ENCODE data around the gene PLXNB2. TPM values are rescaled to one million over a fixed set of nuclear protein-coding genes. Genes with fewer than 3 reads are reported as not detected.

The PLXNB2 gene
- total RNA-seq, 1 donor from 2014 or later, result 256 TPM

GRCh38 chr22:50304528-50305392 is 2.7 kb downstream of the PLXNB2 start:
- intact Hi-C loops (cut with DNase I), result no loop called here
- Histone ChIP-seq H3K27ac (peak overlapping the region; percentile 93), H3K27me3 (ENCODE audit: low read depth) (no peaks in the 10 kb centered on the region), H3K4me1 (peaks cover 81% of the 10 kb centered on the region), H3K4me3 (peak overlapping the region; percentile 87), H3K9me3 (no peaks in the 10 kb centered on the region), H3K36me3 (peaks cover 4% of the 10 kb centered on the region)
- DNase-seq, result peak; percentile 75
- TF ChIP-seq CTCF (IDR thresholded peaks at IDR 0.05), result no peak
- peak; percentile 5 to 6 for ATAC-seq

GRCh38 chr22:50303848-50304527 is 3.5 kb downstream of the PLXNB2 start:
- H3K27me3 ChIP-seq (ENCODE audit: low read depth), result no peaks in the 10 kb centered on the region
- ATAC-seq, result peak; percentile 28 to 51
- no peak for TF ChIP-seq CTCF (IDR thresholded peaks at IDR 0.05)
- H3K4me1 ChIP-seq, result peaks cover 81% of the 10 kb centered on the region
- peaks cover 4% of the 10 kb centered on the region for H3K36me3 ChIP-seq
- peak; percentile 81 for DNase-seq
- peak overlapping the region; percentile 93 for H3K27ac ChIP-seq
- no peaks in the 10 kb centered on the region for H3K9me3 ChIP-seq
- peak overlapping the region; percentile 87 for H3K4me3 ChIP-seq
- intact Hi-C loops (cut with DNase I), result no loop called here

GRCh38 chr22:50303515-50303847 is 4.0 kb downstream of the PLXNB2 start:
- no peaks in the 10 kb centered on the region for H3K9me3 ChIP-seq
- intact Hi-C loops (cut with DNase I), result no loop called here
- ATAC-seq (no peak), DNase-seq (no peak)
- peak overlapping the region; percentile 93 for H3K27ac ChIP-seq
- H3K27me3 ChIP-seq (ENCODE audit: low read depth), result no peaks in the 10 kb centered on the region
- peaks cover 81% of the 10 kb centered on the region for H3K4me1 ChIP-seq
- peaks cover 4% of the 10 kb centered on the region for H3K36me3 ChIP-seq
- peak overlapping the region; percentile 87 for H3K4me3 ChIP-seq
- TF ChIP-seq CTCF (IDR thresholded peaks at IDR 0.05), result no peak

- ATAC-seq, result no peak
- intact Hi-C loops (cut with DNase I), result no loop called here
- TF ChIP-seq CTCF (IDR thresholded peaks at IDR 0.05), result no peak
Observed at GRCh38 chr22:50302564-50302963, 4.9 kb downstream of the PLXNB2 start.

GRCh38 chr22:50302041-50302541 is 5.4 kb downstream of the PLXNB2 start:
- Histone ChIP-seq H3K9me3 (no peaks in the 10 kb centered on the region), H3K4me3 (peak overlapping the region; percentile 30), H3K4me1 (peaks cover 87% of the 10 kb centered on the region), H3K36me3 (peaks cover 4% of the 10 kb centered on the region), H3K27ac (peak overlapping the region; percentile 93), H3K27me3 (ENCODE audit: low read depth) (no peaks in the 10 kb centered on the region)
- intact Hi-C loops (cut with DNase I), result no loop called here
- no peak for TF ChIP-seq CTCF (IDR thresholded peaks at IDR 0.05)
- peak; percentile 76 for DNase-seq
- ATAC-seq, result peak; percentile 19 to 47

More at GRCh38 chr22:50302564-50302963, 4.9 kb downstream of the PLXNB2 start:
- peak overlapping the region; percentile 93 for H3K27ac ChIP-seq
- peak overlapping the region; percentile 30 for H3K4me3 ChIP-seq
- DNase-seq, result no peak
- peaks cover 4% of the 10 kb centered on the region for H3K36me3 ChIP-seq
- H3K9me3 ChIP-seq, result no peaks in the 10 kb centered on the region
- no peaks in the 10 kb centered on the region for H3K27me3 ChIP-seq (ENCODE audit: low read depth)
- peaks cover 82% of the 10 kb centered on the region for H3K4me1 ChIP-seq
